Upper lobe of left lung (tissue), 6 donors: ENCODE results near the gene RCBTB2. TPM values are rescaled to one million over a fixed set of nuclear protein-coding genes. Genes with fewer than 3 reads are reported as not detected.
A peak's percentile ranks its signal among the peaks of the same experiment; 100 is the strongest.

Source experiments
- ATAC-seq, 2 donors: fragments of 200-7000 bp; cut with Tn5 transposase; one replicate each; pipeline ENCODE4 v1.9.1; 2022; ENCODE audit warnings: mild to moderate bottlenecking in 2 of 2, moderate library complexity in 2 of 2; ENCODE audit not compliant: low FRiP score in 2 of 2
- DNase-seq, 2 donors: peaks; one replicate each; pipeline ENCODE4 v3.0.0-alpha.2; 2019 to 2020
- H3K27ac ChIP-seq, 4 donors: fragments of 200-600 bp; sonication (generic); one replicate each; pipeline ENCODE4 v1.5.1; 2016 to 2019
- H3K27me3 ChIP-seq, 4 donors: fragments of 200-600 bp; sonication (generic); one replicate each; pipeline ENCODE4 v1.5.1; 2017 to 2019
- H3K36me3 ChIP-seq, 4 donors: fragments of 200-600 bp; sonication (generic); one replicate each; pipeline ENCODE4 v1.5.1; 2016 to 2019
- H3K4me1 ChIP-seq, 4 donors: fragments of 200-600 bp; sonication (generic); one replicate each; pipeline ENCODE4 v1.5.1; 2018 to 2019
- H3K4me3 ChIP-seq, 4 donors: fragments of 200-600 bp; sonication (generic); one replicate each; pipeline ENCODE4 v1.5.1; 2017 to 2019; ENCODE audit warnings: mild to moderate bottlenecking in 2 of 4, moderate library complexity in 1 of 4
- H3K9me3 ChIP-seq, 4 donors: fragments of 200-600 bp; sonication (generic); one replicate each; pipeline ENCODE4 v1.5.1; 2018 to 2019
- EP300 ChIP-seq, 4 donors: sonication (generic); formaldehyde crosslinking; IDR thresholded peaks; one replicate each; pipeline ENCODE4 v1.5.1; 2017; ENCODE audit warnings: antibody characterized with exemption in 4 of 4, control low read depth in 2 of 4
- POLR2A ChIP-seq, 4 donors: fragments of 450-650 bp; IDR thresholded peaks; one replicate each; pipeline ENCODE4 v1.5.1; 2016 to 2017; ENCODE audit warnings: antibody characterized with exemption in 4 of 4, mild to moderate bottlenecking in 2 of 4
- POLR2AphosphoS5 ChIP-seq, 2 donors: sonication (generic); formaldehyde crosslinking; IDR thresholded peaks; one replicate each; pipeline ENCODE4 v1.5.1; 2017; ENCODE audit warnings: antibody characterized with exemption in 2 of 2
- WGBS, 2 donors: methylation state at CpG; one replicate each; pipeline ENCODE4 v1.1.5; 2017 to 2018; 5-methylcytosine and 5-hydroxymethylcytosine counted together
- total RNA-seq, 6 donors: library from RNA; depleted of rRNA in 4 of 6; stranded (reverse); fragments of >200 nt in 4 of 6; gene quantifications; one replicate each; pipeline versions ENCODE4 v1.1.0 to v1.2.1, GENCODE V29; 2016 to 2021
- TF ChIP-seq, protein P1 (sequence below), 6 experiments: fragments of 450-650 bp in 4 of 6; fragments of 200-600 bp in 2 of 6; sonication (generic) in 2 of 6; IDR thresholded peaks; one replicate each; pipeline ENCODE4 v1.5.1; 2016 to 2019; ENCODE audit warnings: antibody characterized with exemption in 6 of 6
- donor health status: DM: no; HTN: no; CAD: no; lungs with moderate emphysema.
- donor health status: DM: no; HTN: yes; CAD: no; lungs with severe emphysema.

The RCBTB2 gene
- total RNA-seq, 6 donors from 2014 or later, result 5.5 to 17.0 (median 9.9) TPM

DNA sequence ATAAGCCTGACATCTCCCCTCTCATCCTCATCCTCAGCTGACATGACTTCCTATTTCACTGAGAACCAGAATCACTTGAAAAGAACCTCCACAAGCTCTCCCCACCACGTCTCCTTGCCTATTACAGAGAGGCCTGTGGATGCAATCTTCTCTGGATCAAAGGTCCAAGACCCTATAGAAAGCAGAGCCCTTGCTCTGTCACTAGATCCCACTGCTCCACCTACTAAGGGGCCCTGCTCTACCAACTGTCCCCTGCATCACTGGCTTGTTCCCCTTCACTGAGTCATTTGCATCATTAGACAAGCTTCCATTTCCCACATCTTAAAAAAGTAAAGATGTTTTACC is 40.8 kb downstream of the RCBTB2 start:
- TF ChIP-seq, protein P1, sequence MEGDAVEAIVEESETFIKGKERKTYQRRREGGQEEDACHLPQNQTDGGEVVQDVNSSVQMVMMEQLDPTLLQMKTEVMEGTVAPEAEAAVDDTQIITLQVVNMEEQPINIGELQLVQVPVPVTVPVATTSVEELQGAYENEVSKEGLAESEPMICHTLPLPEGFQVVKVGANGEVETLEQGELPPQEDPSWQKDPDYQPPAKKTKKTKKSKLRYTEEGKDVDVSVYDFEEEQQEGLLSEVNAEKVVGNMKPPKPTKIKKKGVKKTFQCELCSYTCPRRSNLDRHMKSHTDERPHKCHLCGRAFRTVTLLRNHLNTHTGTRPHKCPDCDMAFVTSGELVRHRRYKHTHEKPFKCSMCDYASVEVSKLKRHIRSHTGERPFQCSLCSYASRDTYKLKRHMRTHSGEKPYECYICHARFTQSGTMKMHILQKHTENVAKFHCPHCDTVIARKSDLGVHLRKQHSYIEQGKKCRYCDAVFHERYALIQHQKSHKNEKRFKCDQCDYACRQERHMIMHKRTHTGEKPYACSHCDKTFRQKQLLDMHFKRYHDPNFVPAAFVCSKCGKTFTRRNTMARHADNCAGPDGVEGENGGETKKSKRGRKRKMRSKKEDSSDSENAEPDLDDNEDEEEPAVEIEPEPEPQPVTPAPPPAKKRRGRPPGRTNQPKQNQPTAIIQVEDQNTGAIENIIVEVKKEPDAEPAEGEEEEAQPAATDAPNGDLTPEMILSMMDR (IDR thresholded peaks at IDR 0.05), result no peak
- no peak for TF ChIP-seq POLR2A (IDR thresholded peaks at IDR 0.05)
- Histone ChIP-seq H3K27me3 (no peaks in the 10 kb centered on the region), H3K27ac (peak overlapping the region; percentile 68 to 87 (median 75)), H3K4me3 (peak overlapping the region in 3 of 4 donors; percentile 6 to 36 (median 30)), H3K36me3 (peaks cover 0 to 3% (median 0%) of the 10 kb centered on the region in 4 donors), H3K9me3 (no peaks in the 10 kb centered on the region), H3K4me1 (peaks cover 24 to 40% (median 26%) of the 10 kb centered on the region in 4 donors)
- peak; percentile 38 to 50 for ATAC-seq
- 36 to 65% methylated on average over 1 of the region's 1 CpG for WGBS, 2 donors
- DNase-seq, result no peak

DNA sequence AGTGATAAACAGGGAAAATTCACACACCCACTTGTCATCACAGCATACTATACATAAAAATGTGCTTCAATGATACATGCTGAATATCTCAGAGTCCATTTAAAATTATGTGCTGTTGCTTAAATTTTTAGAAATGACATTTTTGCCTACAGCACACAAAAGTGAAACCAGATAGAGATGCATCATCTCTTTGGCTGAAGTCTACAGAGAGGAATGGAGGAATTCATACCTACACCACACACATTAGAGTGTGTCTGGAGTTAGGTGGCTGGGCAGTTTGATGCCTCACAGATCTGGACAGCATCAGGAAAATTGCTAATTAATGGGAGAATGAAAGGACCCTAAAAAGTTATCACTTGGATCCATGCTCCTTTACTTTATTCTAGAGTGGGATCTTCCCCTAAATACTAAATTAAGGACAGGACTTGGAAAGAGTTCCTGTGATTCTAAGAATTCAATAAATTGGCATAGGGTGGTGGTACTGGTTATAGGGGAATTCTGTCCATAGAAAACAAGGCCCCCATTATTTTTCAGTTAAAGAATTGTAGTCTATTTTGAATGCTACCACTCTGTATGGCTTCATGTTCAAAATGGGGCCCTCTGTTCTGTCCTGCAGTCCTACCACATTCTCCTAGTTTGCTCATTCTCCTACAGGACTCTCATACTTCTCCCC is 41.3 kb downstream of the RCBTB2 start:
- H3K27me3 ChIP-seq, result no peaks in the 10 kb centered on the region
- DNase-seq, result no peak
- TF ChIP-seq, protein P1 (IDR thresholded peaks at IDR 0.05), result no peak
- no peak for TF ChIP-seq POLR2AphosphoS5 (IDR thresholded peaks at IDR 0.05)
- no peak for TF ChIP-seq EP300 (IDR thresholded peaks at IDR 0.05)
- no peak for TF ChIP-seq POLR2A (IDR thresholded peaks at IDR 0.05)
- H3K27ac ChIP-seq, result peak overlapping the region; percentile 68 to 87 (median 75)
- peaks cover 0 to 3% (median 0%) of the 10 kb centered on the region in 4 donors for H3K36me3 ChIP-seq
- peak overlapping the region in 2 of 4 donors; percentile 6 to 30 for H3K4me3 ChIP-seq
- peak in 1 of 2 donors; percentile 42 for ATAC-seq
- no peaks in the 10 kb centered on the region for H3K9me3 ChIP-seq
- H3K4me1 ChIP-seq, result peaks cover 24 to 40% (median 26%) of the 10 kb centered on the region in 4 donors

DNA sequence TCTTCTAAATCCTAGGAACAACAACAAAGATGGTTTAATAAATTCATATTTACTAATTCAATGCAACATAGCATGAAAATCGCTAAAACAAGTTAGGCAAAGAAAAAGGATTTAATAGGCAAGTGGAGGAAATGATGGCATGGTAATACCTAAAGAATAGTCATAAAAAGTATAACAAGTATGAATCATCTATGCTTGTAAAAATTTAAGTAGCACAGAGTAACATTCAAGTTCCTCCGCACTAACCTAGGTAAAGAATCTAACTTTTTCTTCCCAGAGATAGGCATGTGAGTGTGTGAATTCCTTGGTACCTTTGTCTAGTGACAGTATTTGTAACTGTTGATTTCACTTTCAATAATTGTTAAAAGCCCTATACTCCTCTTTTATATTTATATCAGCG is 42.6 kb downstream of the RCBTB2 start:
- Histone ChIP-seq H3K36me3 (peaks cover 0 to 3% (median 0%) of the 10 kb centered on the region in 4 donors), H3K4me1 (peaks cover 24 to 36% (median 26%) of the 10 kb centered on the region in 4 donors), H3K9me3 (no peaks in the 10 kb centered on the region), H3K27me3 (no peaks in the 10 kb centered on the region), H3K4me3 (no peak overlapping the region), H3K27ac (peak overlapping the region in 1 of 4 donors; percentile 87)
- TF ChIP-seq EP300 (IDR thresholded peaks at IDR 0.05), result no peak
- TF ChIP-seq, protein P1 (IDR thresholded peaks at IDR 0.05), result no peak
- no peak for TF ChIP-seq POLR2AphosphoS5 (IDR thresholded peaks at IDR 0.05)
- no peak for TF ChIP-seq POLR2A (IDR thresholded peaks at IDR 0.05)
- 96 to 97% methylated on average over 3 of the region's 3 CpGs for WGBS, 2 donors
- DNase-seq (no peak), ATAC-seq (no peak)

DNA sequence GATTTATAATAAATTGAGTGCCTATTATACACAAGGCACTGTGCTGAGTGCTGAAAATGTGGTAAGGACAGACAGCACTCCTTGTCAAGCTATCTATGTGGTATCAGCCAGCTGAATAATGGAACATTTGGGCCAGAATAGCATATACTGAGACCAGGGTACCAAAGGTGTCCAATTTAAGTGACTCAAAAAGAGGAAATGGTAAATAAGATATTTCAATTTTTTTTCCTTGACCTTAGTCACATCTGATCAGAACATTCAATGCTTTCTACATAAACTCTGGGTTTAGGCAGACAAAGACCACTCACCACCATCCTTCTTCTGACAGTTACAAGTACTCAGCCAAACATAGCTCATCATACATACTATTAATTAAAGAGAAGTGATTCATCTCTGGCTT is 43.2 kb downstream of the RCBTB2 start:
- Histone ChIP-seq H3K27ac (no peak overlapping the region), H3K9me3 (no peaks in the 10 kb centered on the region), H3K36me3 (peaks cover 0 to 3% (median 0%) of the 10 kb centered on the region in 4 donors), H3K27me3 (no peaks in the 10 kb centered on the region), H3K4me1 (peaks cover 24 to 31% (median 26%) of the 10 kb centered on the region in 4 donors), H3K4me3 (no peak overlapping the region)
- no peak for ATAC-seq
- TF ChIP-seq POLR2A (IDR thresholded peaks at IDR 0.05) (no peak), EP300 (IDR thresholded peaks at IDR 0.05) (no peak), POLR2AphosphoS5 (IDR thresholded peaks at IDR 0.05) (no peak)
- TF ChIP-seq, protein P1 (IDR thresholded peaks at IDR 0.05), result no peak
- DNase-seq, result no peak

DNA sequence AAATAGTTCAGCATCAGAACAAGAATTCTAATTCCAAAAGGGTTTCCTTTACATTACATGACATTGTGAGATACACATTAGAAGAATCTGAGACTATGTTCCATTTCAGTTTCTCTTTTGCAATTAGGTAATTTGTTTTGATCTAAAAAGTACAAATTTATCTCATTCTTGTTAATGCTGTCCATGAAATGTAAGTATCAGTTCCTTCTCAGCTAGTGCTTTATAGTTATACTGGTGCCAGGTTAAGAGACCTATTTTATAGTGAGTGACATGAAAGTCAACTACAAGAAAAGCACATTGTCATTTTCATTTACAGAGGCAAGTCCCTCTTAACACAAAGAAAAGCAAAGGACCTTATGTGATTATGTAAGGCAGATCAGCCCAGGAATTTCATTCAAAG is 43.9 kb downstream of the RCBTB2 start:
- Histone ChIP-seq H3K4me3 (no peak overlapping the region), H3K4me1 (peaks cover 18 to 26% (median 24%) of the 10 kb centered on the region in 4 donors), H3K9me3 (no peaks in the 10 kb centered on the region), H3K27ac (no peak overlapping the region), H3K36me3 (peaks cover 0 to 3% (median 0%) of the 10 kb centered on the region in 4 donors), H3K27me3 (no peaks in the 10 kb centered on the region)
- no peak for ATAC-seq
- DNase-seq, result no peak
- no peak for TF ChIP-seq POLR2A (IDR thresholded peaks at IDR 0.05)
- TF ChIP-seq, protein P1 (IDR thresholded peaks at IDR 0.05), result no peak
- no peak for TF ChIP-seq EP300 (IDR thresholded peaks at IDR 0.05)
- TF ChIP-seq POLR2AphosphoS5 (IDR thresholded peaks at IDR 0.05), result no peak
